ENCODE data around the gene CYBB.
A peak's percentile ranks its signal among the peaks of the same experiment; 100 is the strongest.

The CYBB gene

DNA sequence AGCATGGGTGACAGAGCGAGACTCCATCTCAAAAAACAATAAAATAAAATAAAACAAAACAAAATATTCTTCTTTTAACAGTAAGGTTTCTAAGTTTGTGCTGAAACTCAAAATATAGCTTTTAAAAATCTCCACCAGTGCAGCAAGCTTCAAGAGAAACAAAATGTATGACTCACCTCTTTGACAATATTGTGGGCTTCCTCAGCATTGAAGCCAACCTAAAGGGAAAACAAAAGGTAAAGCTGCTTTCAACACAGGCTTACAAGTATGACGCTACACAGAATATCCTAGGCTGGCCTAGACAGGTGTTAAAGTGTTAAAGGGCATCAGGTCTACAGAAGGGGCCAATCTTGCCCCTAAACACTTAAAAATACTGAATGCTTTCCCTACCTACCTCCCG, 66.3 kb downstream of the CYBB start:
- DNase-seq = no peak

DNA sequence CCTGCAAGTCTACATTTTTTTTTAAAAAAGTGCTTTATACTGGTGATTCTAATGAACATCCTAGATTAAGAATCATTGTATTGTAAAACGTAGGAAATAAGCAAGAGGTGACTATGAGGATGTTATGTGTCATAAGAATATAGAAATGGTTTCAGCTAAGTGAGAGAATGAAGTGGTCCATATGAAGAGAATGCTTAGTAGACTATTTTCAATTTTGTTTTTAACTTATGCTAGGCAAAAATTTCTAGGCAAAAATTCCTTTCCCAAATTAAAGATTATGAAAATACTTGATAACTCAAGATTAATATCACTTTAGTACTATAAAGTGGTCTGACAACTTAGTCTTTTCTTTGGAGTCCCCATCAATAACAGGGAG, 66.7 kb downstream of the CYBB start:
- no peak for DNase-seq

DNA sequence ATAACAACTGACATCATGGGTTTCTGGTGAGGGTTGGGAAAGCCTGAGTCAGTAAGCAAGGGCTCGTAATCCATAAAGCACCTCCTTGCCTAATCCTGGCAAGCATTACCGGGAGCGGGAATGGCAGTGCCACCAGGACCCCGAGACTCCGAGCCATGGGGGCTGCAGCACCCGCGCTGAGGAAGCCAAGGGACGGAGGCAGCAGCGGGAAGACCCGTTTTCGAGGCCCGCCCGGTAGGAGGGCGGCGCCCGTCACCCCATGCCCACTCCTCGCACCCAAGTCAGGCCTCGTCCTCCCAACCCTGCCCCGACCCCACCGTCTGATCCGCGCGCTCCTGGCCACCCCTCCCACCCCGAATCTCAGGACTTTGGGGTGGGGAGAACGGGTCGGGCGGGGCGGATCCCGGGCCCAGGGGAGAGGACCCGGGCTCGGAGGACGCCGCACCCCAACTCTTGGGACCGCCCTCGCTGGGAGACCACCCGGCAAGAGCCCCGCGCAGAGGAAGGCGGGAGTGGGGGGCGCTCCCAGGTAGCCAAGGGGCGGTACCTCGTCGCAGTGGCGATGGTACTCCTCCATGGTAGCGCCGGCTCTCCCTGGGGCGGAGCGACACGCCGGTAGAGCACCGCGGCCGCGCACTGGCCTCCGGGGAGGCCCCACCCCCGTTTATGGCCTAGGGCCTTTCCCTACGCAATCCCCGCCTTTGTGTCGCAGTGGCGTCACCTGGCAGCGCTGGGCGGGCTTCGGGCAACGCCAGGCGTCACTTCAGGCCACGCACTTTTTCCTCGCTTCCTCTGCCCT, 67.3 kb downstream of the CYBB start, which contains the start of gene DYNLT3:
TSS of gene DYNLT3 (minus strand) at position 638 of the 799 bp plus-strand sequence. CDS start at position 577, 61 bp downstream.
- DNase-seq = peak; percentile 83

DNA sequence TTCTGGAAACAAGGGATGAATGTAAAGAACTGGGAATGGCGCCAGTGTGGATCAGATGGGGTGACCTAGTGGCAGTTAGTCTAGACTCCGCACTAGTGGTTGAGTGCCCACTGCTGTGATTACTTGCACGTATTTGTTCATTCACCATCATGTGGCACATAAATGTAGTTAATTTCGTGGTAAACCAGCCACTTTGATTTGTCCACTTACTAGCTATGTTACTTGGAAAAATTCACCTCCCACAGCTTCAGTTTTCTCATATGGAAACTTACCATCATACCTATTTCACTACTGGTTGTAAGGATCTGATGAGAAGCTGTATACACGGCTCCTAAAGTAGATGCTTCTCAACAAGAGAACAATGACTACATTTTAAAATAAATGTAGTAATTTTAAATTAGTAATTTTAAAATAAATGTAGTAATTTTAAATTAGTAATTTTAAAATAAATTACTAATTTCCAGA, 67.9 kb downstream of the CYBB start:
- no peak for DNase-seq

DNA sequence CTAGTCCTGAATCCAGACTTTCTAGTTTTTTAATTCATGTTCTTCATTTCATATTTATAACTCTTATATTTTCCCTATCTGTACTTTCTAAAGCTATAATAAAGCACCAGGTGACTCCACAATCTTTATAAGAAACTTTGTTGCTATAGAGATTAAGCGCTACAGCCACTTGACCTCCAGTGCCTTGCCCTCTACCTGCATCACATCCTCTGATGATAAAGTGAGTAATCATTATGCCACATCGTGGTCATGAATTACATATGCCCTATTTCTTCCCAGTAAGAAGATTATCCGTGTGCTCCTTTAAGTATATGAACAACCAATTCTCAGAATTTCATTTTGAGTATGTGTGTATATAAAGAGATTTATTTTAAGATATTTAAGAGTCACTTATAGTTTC, 74.3 kb downstream of the CYBB start:
- DNase-seq = no peak

DNA sequence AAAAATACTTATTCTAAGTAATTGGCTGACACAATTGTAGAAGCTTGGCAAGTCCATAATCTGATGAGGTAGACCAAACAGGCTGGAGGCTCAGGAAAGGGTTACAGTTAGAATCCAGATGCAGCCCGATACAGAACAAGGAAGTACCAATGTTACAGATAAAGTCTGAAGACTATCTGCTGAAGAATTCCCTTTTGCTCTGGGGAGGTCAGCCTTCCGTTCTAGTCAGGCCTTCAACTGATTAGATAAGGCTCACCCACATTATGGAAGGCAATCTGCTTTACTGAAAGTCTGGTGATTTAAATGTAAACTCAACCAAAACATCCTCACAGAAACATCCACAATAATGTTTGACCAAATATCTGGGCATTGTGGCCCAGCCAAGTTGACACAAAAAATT, 74.9 kb downstream of the CYBB start:
- no peak for DNase-seq

DNA sequence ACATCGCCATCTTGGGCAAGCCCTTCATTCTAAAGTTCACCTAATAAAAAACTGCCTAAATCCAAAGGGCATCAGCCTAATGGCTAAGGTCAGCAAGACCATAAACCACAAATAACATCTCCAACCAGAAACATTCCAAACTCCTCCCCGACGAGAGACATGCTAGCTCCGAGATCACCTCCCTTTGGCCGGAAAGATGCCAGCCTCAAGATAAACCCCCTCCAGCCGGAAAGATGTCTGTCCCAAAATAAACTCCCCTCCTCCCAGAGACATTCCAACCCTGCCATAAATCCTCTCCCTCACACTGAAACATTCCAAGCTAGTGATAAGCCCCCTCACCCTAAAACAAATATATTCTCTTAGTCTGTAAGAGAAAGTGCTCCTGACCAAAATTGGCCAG, 80.9 kb downstream of the CYBB start:
- no peak for DNase-seq

DNA sequence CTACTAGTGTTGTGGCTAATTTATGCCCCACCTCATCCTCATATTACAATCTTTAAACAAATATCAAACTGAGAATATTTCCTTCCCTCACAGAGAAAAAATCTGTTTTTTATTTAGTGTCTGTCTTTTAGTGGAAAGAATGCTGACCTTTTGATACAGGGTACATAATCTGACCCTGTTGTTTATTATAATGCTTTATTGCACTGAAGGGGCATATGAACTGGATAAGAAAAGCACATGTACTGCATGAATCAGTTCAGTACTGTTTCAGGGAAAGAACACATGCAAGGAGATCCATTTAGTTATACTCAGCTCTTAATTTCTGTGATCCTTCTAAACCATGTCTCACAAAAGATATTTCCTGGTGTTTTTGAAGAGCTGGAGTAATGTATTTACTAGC, 83.0 kb downstream of the CYBB start:
- no peak for DNase-seq

All from stimulated activated CD4-positive, alpha-beta T cell treated with anti-CD3 and anti-CD28 coated beads, Interleukin-15, amount 100 ng/mL, for 24 hours (primary cell).